RKO (cell line): ENCODE results near the gene SDHA.
A peak's percentile ranks its signal among the peaks of the same experiment; 100 is the strongest.
"Not testable (repeated sequence)": the region's sequence is repeated elsewhere in the genome, so short reads cannot be mapped to it uniquely, and the experiment has no call there.

Experiments used
- DNase-seq: peaks from one replicate; pipeline ENCODE4 v3.0.0-alpha.2; 2016; ENCODE audit warnings: low spot score

Gene SDHA

DNA sequence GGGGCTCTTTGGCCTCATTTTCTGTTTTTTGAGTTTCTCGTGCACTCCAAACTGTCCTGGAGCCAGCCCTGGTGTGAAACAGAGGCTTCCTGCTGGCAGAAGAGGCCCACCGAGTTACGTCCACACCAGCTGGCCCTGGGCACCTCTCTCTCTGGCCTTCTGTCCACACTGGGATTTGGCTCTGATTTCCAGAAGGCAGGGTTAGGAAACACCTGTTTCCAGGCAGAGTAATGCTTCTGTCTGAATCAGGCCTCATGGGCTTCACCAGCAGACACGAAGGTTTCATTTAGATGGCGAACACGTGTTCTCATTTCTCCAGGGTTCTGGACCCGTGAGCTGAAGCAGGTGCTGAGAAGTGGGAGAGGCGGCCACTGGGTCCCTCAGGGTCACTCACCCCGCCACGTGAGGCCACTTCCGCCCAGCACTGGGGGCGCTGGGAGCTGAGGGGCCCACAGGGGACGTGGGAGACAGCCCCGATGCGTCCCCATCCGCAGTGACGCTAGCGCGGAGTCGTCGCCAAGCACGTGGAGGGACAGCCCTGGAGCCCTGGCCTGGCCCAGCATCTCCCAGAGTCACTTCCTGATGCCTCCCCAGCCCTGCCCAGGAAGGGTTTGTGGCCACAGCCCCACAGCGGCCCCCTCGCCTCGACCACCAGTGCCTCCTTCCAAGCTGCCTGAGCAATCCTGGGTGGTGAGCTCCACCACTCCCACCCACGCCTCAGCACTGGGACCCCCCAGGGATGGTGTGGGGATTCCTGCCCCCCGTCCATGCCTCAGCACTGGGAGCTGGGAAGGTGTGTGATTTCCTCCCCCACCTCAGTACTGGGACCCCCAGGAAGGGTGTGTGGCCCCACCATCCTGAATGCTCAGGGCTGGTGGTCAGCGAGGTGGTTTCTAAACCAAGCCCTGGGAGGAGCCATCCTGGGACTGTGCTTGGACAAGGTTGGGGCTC is 31.8 kb upstream of the SDHA start:
- DNase-seq = no peak

DNA sequence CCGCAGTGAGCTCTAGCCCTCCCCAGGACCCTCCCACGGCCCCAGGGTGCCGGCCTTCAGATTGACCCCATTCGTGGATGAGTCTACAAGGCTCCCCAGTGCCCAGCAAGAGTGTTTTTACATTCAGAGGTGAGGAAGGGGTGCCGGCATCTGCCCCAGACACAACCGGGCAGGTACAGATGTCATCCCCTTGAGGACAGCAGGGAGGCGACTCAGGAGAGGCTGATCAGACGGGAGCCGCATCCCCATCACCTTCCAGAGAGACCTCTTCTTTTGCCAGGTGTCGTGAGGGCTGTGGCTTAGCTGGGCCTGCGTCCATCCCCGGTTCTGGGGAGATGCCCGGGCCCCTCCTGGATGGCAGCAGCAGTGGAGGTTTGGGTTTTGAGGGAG is 31.1 kb upstream of the SDHA start:
- DNase-seq = no peak

DNA sequence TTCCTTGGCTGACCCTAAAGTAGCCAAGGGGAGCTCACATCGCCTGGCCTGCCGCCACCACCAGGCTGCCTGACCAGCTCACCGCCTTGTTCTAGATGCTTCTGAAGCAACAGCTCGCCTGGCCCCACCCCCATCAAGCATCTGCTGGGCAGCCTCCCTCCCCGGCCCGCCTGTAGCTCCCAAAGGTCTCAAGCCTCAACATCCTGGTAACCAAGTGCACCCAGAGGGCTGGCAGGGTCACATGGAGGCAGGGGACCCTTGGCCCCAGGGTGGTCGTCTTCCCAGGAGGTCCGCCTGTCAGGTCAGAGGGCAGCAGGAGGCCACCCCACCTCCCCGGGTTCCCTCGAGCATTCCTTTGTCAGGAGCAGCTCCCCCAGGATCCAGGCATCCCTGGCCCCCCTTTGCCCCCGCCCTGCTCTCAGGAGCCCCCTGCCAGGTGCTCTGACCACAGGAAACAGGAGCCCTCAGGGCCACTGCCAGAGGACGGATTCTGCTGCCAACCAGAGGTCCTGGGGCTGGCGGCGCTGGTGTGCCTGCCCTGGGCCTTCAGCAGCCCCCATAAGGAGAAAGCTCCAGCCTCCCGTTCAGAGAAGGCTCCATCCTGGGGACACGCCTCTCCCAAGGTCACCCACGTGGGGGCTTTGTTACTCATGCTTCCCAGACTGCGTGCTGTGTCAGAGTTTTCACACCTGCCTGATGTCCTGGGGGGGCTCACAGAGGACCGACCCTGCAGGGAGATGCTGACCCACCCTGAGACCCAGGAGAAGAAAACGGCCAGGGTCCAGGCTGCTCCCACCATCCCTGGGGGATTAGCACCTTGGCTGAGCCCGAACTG is 30.3 kb upstream of the SDHA start:
- DNase-seq = no peak

DNA sequence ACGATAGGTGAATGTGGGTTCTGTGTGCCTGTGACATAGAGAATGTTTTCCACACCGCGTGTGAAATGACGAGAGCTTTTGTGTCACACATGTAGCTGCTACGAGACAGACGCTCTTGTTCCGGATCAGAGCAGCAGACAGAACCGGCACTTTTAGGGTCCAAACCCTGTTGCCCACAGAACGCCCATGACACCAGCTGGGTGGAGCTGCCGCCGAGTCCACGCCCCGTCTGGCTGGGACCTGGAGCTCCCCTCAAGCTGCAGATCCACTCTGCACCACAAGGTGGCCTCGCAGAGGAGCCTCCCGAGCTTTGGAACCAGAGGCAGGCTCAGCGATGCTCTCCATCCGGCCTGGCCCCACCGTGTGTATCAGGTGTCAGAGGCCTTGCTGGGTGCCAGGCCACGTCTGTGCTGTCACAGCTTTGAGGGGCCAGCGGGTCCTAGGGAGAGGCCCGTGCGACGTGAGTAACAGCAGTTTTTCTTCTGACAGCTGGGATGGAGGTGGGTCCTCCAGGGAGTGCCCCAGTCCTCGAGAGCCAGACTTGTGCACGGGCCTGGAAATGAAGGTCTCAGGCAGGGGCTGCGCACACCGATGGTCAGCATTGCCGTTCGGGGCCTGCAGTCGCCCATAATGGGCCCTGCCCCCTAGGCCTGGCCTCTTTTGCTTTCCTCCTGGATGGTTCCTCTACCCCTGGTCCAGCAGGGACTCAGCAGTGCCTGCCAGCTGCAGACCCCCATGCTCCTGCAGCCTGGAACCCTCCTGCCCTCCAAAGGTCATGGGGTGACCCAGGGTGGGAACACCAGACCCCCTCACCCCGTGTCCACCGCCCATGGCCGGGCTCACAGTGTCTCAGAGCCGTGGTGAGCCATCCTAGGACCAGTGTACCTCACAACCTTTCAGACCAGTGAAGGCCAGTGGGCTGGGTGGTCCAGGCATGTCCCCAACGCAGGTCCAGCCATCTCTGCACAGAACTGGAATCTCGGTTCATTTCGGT is 29.3 kb upstream of the SDHA start:
- DNase-seq = peak; percentile 79

DNA sequence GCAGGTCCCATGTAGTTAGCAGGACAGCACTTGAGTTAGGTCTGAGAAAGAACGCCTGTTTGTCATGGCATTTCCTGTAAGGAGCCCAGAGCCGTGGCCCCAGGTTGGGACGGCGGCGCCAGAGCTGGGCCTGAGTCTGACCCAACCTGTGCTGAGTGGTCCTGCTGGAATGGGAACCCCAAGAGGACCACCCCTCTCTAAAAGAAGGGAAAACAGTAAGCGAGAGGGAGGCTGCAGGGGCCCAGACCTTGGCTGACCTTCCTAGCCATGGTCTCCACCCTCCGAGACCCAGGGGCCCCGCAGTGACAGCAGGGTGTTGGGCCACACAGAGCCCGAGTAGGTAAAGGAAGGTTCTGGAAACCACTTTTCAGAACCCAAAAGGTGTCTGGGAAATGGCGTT is 28.6 kb upstream of the SDHA start:
- no peak for DNase-seq

DNA sequence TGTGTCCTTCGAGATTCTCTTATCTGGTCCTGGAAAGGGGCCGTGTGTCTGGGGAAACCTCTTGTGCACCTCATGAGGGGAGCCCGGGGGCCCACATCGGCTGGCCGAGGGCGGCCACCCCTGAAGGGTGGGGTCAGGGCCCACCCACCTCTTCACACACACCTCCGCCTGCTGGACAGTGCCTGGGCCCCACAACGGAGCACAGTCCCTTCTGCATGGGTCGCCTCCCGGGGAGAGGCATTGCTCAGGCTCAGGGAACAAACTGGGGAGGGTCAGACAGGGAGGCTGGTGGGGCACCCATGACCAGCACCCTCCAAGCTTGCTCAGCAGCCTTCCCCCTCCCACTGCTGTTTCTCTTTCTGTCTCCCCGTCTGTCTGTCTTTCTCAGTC is 28.1 kb upstream of the SDHA start:
- DNase-seq = no peak

DNA sequence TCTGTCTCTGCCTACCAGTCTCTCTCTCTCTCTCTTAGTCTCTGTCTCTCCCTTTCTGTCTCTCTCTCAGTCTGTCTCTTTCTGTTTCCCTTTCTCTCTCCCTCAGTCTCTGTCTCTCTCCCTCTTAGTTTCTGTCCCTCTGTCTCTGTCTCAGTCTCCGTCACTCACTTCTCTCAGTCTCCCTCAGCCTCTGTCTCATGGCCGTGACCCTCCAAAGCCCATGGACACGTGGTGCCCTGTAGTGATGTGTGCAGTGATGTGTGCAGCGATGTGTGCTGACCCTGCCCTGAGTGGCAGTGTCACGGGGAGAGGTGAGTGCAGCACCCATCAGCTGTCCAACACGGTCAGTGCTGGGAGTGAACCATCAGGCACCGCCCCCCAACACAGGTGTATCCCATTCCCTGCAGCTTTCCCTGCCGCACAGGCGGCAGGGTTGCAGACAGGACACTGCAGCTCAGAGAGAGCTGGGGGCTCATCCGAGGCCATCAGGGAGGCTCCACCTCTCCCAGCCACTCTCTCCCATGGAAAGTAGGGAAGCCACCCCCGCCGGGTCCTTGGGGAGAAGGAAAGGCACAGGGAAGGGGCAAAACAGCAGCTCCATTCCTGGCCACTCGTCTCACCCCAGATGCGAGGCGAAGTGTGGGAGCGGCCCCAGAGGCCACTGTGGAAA is 27.6 kb upstream of the SDHA start:
- DNase-seq = no peak

DNA sequence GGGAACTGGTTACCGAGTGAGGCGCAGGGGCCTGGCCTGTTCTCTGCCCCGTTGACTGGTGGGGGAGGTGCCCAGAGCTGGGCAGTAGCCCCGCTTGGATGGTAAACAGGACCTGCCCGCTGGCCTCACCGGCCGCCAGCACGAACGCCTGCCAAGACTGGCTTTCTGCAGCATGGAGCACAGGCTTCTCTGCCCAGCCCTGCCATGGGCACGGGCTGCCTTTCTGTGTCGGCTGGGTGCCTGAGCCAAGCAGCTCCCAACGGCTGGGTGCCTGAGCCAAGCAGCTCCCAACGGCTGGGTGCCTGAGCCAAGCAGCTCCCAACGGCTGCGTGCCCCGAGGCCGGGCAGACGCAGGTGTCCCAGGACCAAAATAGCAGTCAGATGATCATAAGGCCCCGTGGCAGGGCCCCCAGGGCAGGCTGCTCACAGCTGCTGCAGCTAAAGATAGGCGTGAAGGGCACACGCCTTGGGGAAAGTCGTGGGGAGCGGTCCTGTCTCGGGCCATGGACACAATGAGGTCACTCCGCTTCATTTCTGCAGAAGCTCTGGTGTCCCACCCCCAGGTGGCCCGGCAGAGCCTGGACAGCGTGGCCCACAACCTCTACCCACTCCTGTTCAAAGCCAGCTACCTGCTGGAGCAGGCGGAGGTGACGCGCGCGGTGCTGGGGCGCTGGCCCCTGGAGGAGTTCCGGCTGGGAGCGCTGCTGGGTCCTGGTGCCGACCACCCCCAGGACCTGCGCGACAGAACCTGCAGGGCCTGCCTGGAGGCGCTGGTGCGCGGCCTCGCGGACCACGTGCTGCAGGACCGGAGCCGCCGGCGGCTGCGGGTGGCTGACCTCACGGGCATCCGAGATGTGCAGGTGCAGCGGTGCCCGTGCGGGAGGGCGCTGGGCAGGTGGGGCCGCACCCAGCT is 26.8 kb upstream of the SDHA start, which contains the start of gene LRRC14B:
TSS of gene LRRC14B (plus strand) at position 460 of the 913 bp plus-strand sequence. CDS start at position 504, 44 bp downstream.
- no peak for DNase-seq

DNA sequence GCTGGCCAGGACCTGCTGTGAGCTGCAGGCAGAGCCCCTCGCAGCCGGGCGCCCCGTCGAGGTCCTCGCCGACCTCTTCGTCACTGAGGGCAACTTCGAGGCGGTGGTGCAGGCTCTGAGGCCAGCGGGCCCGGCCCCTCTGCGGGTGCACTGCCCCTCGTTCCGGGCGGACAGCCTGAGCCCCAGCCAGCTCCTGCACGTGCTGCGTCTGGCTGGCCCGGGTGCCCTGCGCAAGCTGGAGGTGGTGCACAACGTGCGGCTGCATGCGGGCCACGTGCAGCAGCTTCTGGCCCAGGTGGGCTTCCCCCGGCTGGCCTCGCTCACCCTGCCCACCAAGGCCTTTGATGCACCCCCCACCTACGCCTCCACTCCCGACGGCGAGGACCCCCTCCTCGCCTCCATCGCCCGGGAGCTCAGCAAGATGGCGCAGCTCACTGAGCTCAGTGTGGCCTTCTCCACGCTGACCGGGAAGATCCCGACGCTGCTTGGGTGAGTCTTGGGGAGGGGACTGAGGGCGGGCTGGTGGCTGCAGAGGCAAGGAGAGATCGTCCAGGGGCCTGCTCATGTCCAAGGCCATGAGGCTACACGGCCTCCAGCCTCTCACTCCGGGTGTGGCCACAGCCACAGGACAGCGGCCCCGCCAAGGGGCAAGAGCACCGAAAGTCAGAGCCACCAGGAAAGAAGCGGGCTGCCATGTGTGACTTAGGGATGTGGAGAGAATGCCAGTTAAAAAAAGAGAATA is 26.0 kb upstream of the SDHA start:
- no peak for DNase-seq

DNA sequence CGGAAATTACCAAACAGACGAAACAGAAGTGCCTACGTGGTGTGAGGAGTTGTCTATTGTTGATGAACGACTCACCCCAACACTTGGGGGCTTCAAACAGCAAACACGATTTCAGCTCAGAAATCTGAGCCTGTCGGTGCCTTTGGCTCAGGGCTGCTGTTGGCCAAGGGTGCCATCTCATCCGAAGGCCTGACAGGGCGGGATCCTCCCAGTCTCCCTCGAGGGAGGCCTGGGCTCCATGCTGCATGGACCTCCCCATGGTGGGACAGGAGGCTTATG is 25.5 kb upstream of the SDHA start:
- DNase-seq = no peak

DNA sequence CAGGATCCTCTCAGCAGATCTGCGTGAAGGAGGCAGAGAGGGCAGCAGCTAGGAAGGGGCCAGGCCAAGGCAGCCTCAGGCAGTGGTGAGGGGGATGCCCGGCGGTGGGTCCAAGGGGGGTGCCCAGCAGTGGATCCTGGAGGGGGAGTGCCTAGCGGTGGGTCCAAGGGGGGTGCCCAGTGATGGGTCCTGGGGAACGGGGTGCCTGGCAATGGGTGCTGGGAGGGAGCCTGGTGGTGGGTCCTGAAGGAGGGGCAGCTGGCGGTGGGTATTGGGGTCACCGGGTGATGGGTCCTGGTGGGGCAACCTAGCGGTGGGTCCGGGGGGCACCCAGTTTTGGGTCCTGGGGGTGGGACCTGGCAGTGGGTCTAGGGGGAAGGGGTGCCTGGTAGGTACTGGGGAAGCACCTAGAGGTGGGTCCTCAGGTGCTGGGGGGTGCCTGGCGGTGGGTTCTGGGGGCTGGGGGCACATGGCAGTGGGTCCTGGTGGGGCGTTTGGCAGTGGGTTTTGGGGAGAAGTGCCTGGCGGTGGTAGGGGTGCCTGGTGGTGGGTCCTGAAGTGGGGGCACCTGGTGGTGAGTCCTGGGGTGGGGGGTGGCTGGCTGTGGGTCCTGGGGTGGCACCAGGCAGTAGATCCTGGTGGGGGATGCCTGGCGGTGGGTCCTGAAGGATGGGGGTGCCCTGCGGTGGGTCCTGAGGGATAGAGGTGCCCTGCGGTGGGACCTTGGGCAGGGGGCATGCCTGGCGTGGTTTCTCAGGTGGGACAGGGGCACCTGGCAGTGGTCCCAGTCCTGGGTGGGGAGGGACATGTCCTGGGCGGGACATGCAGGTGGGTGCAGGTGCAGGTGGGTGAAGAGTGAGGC is 24.9 kb upstream of the SDHA start:
- DNase-seq = no peak

DNA sequence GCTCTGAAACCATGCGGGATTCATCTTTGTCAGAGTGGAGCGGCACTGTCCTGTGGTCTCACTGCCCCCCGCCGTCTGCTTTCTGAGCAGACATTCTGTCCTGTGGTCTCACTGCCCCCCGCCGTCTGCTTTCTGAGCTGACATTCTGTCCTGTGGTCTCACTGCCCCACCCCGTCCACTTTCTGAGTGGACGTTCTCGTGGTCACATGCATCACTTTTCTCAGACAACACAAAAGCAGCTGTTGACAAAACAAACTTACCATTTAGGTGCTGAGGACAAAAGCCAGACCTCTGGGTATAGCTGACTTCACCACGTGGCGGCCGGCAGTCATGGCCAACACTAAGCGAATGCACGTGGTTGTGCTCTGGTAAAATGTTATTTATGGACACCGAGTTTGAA is 24.0 kb upstream of the SDHA start:
- DNase-seq = no peak

DNA sequence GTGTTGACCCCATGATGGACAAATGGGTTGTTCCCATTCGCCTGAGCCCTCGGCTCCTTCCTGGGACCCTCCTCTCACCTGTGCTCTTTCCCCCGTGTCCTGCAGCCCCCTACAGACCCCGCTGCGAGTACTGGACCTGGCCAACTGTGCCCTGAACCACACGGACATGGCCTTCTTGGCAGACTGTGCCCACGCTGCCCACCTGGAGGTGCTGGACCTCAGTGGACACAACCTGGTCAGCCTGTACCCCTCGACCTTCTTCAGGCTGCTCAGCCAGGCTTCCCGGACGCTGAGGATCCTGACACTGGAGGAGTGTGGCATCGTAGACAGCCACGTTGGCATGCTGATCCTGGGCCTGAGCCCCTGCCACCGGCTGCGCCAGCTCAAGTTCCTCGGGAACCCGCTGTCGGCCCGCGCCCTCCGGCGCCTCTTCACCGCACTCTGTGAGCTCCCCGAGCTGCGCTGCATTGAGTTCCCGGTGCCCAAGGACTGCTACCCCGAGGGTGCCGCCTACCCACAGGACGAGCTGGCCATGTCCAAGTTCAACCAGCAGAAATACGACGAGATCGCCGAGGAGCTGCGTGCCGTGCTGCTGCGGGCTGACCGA is 23.4 kb upstream of the SDHA start:
- DNase-seq = no peak

DNA sequence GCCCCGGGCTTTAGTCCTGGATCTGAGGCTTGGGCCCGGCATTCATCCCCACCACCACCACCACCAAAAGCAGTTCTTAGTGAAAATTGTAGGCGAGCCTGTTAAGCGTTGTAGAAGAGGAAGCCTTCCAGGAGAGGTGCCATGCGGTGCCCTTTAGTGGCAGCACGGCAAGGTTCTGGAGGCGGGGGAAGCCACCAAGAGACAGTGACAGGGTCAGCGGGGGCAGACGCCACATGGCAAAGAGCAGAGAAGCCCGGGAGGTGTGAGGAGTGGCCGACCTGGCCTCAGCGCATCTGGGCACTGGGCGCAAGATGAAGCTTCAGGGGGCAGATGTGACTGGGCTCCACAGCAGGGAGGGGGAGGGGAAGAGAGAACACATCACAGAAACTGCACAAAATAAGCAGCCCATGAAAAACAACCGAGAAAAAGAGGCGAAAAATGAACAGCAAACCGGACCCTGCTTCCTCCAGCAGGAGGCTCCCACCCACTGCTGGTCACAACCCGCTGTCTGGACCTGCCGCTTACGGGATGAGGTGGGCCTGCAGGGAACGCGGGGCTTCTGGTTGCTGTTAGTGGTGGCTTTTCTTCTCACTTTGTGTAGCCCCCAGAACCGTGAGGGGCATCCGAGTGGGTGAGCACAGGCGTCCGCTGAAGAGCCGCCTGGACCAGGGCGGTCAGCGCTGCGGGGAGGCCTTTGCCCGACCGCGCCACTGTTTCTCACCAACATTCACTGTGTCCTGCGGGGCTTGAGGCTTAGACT is 22.5 kb upstream of the SDHA start:
- DNase-seq = no peak

DNA sequence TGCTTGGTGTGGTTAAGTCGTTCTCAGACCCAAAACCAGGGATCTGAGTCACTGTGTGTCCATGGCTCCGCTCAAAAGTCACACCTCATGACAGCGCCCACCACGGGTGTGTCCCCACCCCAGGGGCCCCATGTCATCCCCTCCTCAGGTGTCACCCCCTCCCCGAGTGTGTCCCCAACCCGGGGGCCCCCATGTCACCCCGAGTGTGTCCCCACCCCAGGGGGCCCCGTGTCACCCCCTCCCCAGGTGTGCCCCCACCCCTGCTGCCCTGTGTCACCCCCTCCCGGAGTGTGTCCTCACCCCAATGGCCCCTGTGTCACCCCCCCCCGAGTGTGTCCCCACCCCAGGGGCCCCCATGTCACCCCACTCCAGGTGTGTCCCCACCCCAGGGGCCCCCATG is 21.8 kb upstream of the SDHA start:
- DNase-seq = no peak

DNA sequence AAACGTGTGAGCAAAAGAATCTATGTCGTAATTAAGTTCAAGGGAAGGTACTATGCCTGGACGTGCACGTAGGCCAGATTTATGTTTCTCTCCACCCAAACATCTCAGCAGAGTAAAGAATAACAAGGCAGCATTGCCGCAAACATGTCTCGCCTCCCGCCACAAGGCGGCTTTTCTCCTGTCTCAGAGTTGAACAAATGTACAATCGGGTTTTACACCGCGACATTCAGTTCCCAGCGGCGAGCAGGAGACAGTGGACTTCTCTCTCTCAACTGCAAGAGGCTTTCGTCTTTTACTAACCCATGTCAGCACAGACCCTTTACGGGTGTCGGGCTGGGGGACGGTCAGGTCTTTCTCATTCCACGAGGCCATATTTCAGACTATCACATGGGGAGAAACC is 21.1 kb upstream of the SDHA start:
- not testable (repeated sequence) for DNase-seq

DNA sequence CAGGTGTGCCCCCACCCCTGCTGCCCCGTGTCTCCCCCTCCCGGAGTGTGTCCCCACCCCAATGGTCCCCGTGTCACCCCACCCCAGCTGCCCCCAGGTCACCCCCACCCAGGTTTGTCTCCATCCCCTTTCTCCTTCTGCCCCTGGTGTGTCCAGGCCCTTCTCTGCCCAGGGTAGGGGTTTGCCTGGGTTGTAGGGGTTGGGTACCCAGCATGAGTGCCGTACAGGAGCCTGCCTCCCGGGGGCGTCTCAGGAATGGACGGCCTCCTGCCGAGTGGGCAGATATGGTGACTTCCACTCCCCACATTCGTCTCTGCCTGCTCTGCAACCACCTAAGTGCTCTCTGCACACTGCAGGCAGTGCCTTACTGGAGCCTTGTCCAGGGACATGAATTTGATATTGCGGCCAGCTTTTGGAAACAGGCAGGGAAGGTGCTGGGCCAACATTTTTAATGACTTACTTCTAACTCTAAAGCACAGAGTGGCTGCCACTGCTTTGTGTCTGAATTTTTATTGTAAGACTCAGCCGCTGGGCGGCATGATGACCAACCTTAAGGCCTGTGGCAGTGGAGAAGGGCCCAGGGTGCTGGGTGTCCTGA is 20.1 kb upstream of the SDHA start:
- no peak for DNase-seq
